ENCODE data around the gene CSRNP3. TPM values are rescaled to one million over a fixed set of nuclear protein-coding genes. Genes with fewer than 3 reads are reported as not detected.

Gene CSRNP3
- total RNA-seq, 1 experiment from 2014 or later, result 0.41 TPM

GRCh38 chr2:165425556-165425955, 43.9 kb upstream of the CSRNP3 start:
- intact Hi-C loops (cut with micrococcal nuclease; ENCODE audit: unreplicated experiment), result no loop called here
- CTCF ChIA-PET, result no interaction called here

GRCh38 chr2:165427686-165428085, 41.8 kb upstream of the CSRNP3 start:
- no peak overlapping the region for H3K4me2 ChIP-seq
- no TSS peak for BruUV-seq (replicated peaks)
- H3F3A ChIP-seq (ENCODE audit: insufficient read depth, low read depth), result no peaks in the 10 kb centered on the region
- no peak overlapping the region for H3K27ac ChIP-seq
- H2AFZ ChIP-seq, result no peak overlapping the region
- intact Hi-C loops (cut with micrococcal nuclease; ENCODE audit: unreplicated experiment), result no loop called here
- POLR2A ChIA-PET (ENCODE audit: unreplicated experiment), result no interaction called here
- DNase-seq, result no peak
- no peaks in the 10 kb centered on the region for H3K9me3 ChIP-seq (ENCODE audit: insufficient read depth, low read depth)
- H3K9me2 ChIP-seq (ENCODE audit: insufficient read depth), result no peaks in the 10 kb centered on the region
- no peaks in the 10 kb centered on the region for H3K27me3 ChIP-seq (ENCODE audit: insufficient read depth, low read depth)
- H3K4me1 ChIP-seq (replicated peaks; ENCODE audit: insufficient read depth), result no peaks in the 10 kb centered on the region
- CTCF ChIA-PET, result no interaction called here
- no peaks in the 10 kb centered on the region for H3K79me2 ChIP-seq (ENCODE audit: low read depth)
- no peaks in the 10 kb centered on the region for H3K36me3 ChIP-seq (ENCODE audit: low read depth)
- TF ChIP-seq, protein P1, sequence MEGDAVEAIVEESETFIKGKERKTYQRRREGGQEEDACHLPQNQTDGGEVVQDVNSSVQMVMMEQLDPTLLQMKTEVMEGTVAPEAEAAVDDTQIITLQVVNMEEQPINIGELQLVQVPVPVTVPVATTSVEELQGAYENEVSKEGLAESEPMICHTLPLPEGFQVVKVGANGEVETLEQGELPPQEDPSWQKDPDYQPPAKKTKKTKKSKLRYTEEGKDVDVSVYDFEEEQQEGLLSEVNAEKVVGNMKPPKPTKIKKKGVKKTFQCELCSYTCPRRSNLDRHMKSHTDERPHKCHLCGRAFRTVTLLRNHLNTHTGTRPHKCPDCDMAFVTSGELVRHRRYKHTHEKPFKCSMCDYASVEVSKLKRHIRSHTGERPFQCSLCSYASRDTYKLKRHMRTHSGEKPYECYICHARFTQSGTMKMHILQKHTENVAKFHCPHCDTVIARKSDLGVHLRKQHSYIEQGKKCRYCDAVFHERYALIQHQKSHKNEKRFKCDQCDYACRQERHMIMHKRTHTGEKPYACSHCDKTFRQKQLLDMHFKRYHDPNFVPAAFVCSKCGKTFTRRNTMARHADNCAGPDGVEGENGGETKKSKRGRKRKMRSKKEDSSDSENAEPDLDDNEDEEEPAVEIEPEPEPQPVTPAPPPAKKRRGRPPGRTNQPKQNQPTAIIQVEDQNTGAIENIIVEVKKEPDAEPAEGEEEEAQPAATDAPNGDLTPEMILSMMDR (conservative IDR thresholded peaks at IDR 0.05), result no peak
- TF ChIP-seq EZH2 (IDR thresholded peaks at IDR 0.05; ENCODE audit: low read depth), result no peak
- no peak overlapping the region for H3K4me3 ChIP-seq
- H4K20me1 ChIP-seq (ENCODE audit: insufficient read depth), result no peaks in the 10 kb centered on the region

More at GRCh38 chr2:165425556-165425955, 43.9 kb upstream of the CSRNP3 start:
- DNase-seq, result no peak
- TF ChIP-seq EZH2 (IDR thresholded peaks at IDR 0.05; ENCODE audit: low read depth), result no peak
- TF ChIP-seq, protein P1 (conservative IDR thresholded peaks at IDR 0.05), result no peak
- Histone ChIP-seq H3K79me2 (ENCODE audit: low read depth) (no peaks in the 10 kb centered on the region), H3F3A (ENCODE audit: insufficient read depth, low read depth) (no peaks in the 10 kb centered on the region), H3K4me2 (no peak overlapping the region), H3K27me3 (ENCODE audit: insufficient read depth, low read depth) (no peaks in the 10 kb centered on the region), H3K27ac (no peak overlapping the region), H3K9me2 (ENCODE audit: insufficient read depth) (no peaks in the 10 kb centered on the region), H3K4me3 (no peak overlapping the region), H3K9me3 (ENCODE audit: insufficient read depth, low read depth) (no peaks in the 10 kb centered on the region), H4K20me1 (ENCODE audit: insufficient read depth) (no peaks in the 10 kb centered on the region), H3K4me1 (replicated peaks; ENCODE audit: insufficient read depth) (no peaks in the 10 kb centered on the region), H3K36me3 (ENCODE audit: low read depth) (no peaks in the 10 kb centered on the region), H2AFZ (no peak overlapping the region)
- BruUV-seq (replicated peaks), result no TSS peak
- POLR2A ChIA-PET (ENCODE audit: unreplicated experiment), result no interaction called here

DNA sequence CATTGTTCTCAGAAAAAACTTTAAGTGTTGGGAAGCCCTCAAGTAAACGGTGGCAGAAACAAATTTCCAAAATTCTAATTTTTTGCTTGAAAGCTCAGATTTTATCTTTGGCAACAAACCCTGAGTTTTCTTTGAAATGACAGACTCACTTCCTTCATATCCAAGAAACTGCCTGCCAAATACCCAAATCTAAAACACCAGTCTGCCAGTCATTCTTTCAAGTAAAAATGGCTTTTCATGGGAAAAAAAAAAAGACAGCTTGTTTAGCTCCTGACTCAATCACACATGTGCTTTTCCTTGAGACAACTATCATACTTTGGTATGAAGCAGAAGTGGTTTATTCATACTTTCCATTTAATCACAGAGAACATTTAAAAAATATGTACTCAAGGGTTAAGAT, 40.6 kb upstream of the CSRNP3 start:
- H3K9me2 ChIP-seq (ENCODE audit: insufficient read depth), result no peaks in the 10 kb centered on the region
- H3K4me2 ChIP-seq, result no peak overlapping the region
- BruUV-seq (replicated peaks), result no TSS peak
- DNase-seq, result no peak
- no peak overlapping the region for H2AFZ ChIP-seq
- no peaks in the 10 kb centered on the region for H4K20me1 ChIP-seq (ENCODE audit: insufficient read depth)
- H3K27me3 ChIP-seq (ENCODE audit: insufficient read depth, low read depth), result no peaks in the 10 kb centered on the region
- H3K79me2 ChIP-seq (ENCODE audit: low read depth), result no peaks in the 10 kb centered on the region
- intact Hi-C loops (cut with micrococcal nuclease; ENCODE audit: unreplicated experiment), result no loop called here
- ChIA-PET POLR2A (ENCODE audit: unreplicated experiment) (no interaction called here), CTCF (no interaction called here)
- H3F3A ChIP-seq (ENCODE audit: insufficient read depth, low read depth), result no peaks in the 10 kb centered on the region
- H3K4me3 ChIP-seq, result no peak overlapping the region
- H3K27ac ChIP-seq, result no peak overlapping the region
- H3K9me3 ChIP-seq (ENCODE audit: insufficient read depth, low read depth), result no peaks in the 10 kb centered on the region
- TF ChIP-seq, protein P1 (conservative IDR thresholded peaks at IDR 0.05), result no peak
- H3K36me3 ChIP-seq (ENCODE audit: low read depth), result no peaks in the 10 kb centered on the region
- no peaks in the 10 kb centered on the region for H3K4me1 ChIP-seq (replicated peaks; ENCODE audit: insufficient read depth)
